H9 (cell line): ENCODE data around the gene PF4V1. TPM values are rescaled to one million over a fixed set of nuclear protein-coding genes. Genes with fewer than 3 reads are reported as not detected.

Experiments used
- DNase-seq: peaks from one replicate; pipeline ENCODE4 v3.0.0-alpha.2; 2017
- H2AFZ ChIP-seq: one replicate; pipeline ENCODE4 v1.6.1; 2013; ENCODE audit warnings: mild to moderate bottlenecking, low read length, control low read depth, moderate library complexity
- H2AK5ac ChIP-seq: 2 replicates; pipeline ENCODE4 v1.6.1; 2013; ENCODE audit warnings: low read length, control low read depth, mixed read lengths; ENCODE audit not compliant: insufficient read length
- H2BK120ac ChIP-seq: one replicate; pipeline ENCODE4 v1.6.1; 2013; ENCODE audit warnings: low read depth, mild to moderate bottlenecking, low read length, control low read depth, inconsistent platforms; ENCODE audit not compliant: poor library complexity, severe bottlenecking
- H2BK12ac ChIP-seq: 2 replicates; pipeline ENCODE4 v1.6.1; 2013; ENCODE audit warnings: low read length, control low read depth, mixed read lengths, low read depth; ENCODE audit not compliant: insufficient read length
- H2BK15ac ChIP-seq: 2 replicates; pipeline ENCODE4 v1.6.1; 2013; ENCODE audit warnings: low read depth, low read length, control low read depth
- H2BK20ac ChIP-seq: one replicate; pipeline ENCODE4 v1.6.1; 2013; ENCODE audit warnings: low read depth, mild to moderate bottlenecking, low read length, control low read depth, inconsistent platforms; ENCODE audit not compliant: poor library complexity, severe bottlenecking
- H2BK5ac ChIP-seq: 2 replicates; pipeline ENCODE4 v1.6.1; 2013; ENCODE audit warnings: low read length, control low read depth, mixed read lengths; ENCODE audit not compliant: insufficient read length
- H3K14ac ChIP-seq: 2 replicates; pipeline ENCODE4 v1.6.1; 2013; ENCODE audit warnings: low read length, control low read depth; ENCODE audit not compliant: insufficient read depth
- H3K18ac ChIP-seq: 2 replicates; pipeline ENCODE4 v1.6.1; 2013; ENCODE audit warnings: low read depth, mild to moderate bottlenecking, mixed read lengths, low read length, control low read depth; ENCODE audit not compliant: insufficient read length
- H3K23ac ChIP-seq: 2 replicates; pipeline ENCODE4 v1.6.1; 2013; ENCODE audit warnings: low read length, control low read depth, mixed read lengths, low read depth; ENCODE audit not compliant: insufficient read length
- H3K23me2 ChIP-seq: 2 replicates; pipeline ENCODE4 v1.6.1; 2013; ENCODE audit warnings: low read depth, mild to moderate bottlenecking, mixed read lengths, low read length, control low read depth; ENCODE audit not compliant: insufficient read length, poor library complexity, severe bottlenecking
- H3K27ac ChIP-seq: 2 replicates; pipeline ENCODE4 v1.5.1; 2013; ENCODE audit warnings: low read length, control low read depth, mixed read lengths, low read depth; ENCODE audit not compliant: insufficient read length
- H3K27me3 ChIP-seq: 2 replicates; pipeline ENCODE4 v1.6.1; 2013; ENCODE audit warnings: low read length, control low read depth, inconsistent platforms; ENCODE audit not compliant: insufficient read depth
- H3K4ac ChIP-seq: 2 replicates; pipeline ENCODE4 v1.6.1; 2013; ENCODE audit warnings: low read depth, mild to moderate bottlenecking, control low read depth, inconsistent platforms, low read length, moderate library complexity
- H3K4me1 ChIP-seq: 2 replicates; pipeline ENCODE4 v1.6.1; 2013; ENCODE audit warnings: low read length, control low read depth, inconsistent platforms; ENCODE audit not compliant: insufficient read depth
- H3K4me2 ChIP-seq: 2 replicates; pipeline ENCODE4 v1.6.1; 2013; ENCODE audit warnings: low read length, control low read depth, mixed read lengths; ENCODE audit not compliant: insufficient read length, insufficient read depth
- H3K56ac ChIP-seq: 2 replicates; pipeline ENCODE4 v1.6.1; 2013; ENCODE audit warnings: low read depth, mild to moderate bottlenecking, mixed read lengths, low read length, control low read depth; ENCODE audit not compliant: insufficient read length
- H3K79me1 ChIP-seq: 2 replicates; pipeline ENCODE4 v1.6.1; 2013; ENCODE audit warnings: low read depth, mild to moderate bottlenecking, moderate library complexity, low read length, control low read depth, inconsistent platforms; ENCODE audit not compliant: insufficient read depth, poor library complexity, severe bottlenecking
- H3K79me2 ChIP-seq: 2 replicates; pipeline ENCODE4 v1.6.1; 2013; ENCODE audit warnings: low read length, control low read depth, inconsistent platforms; ENCODE audit not compliant: insufficient read depth
- H3K9ac ChIP-seq: 2 replicates; pipeline ENCODE4 v1.6.1; 2013; ENCODE audit warnings: low read length, control low read depth, mixed read lengths; ENCODE audit not compliant: insufficient read length; ENCODE audit errors: extremely low read depth
- H3K9me3 ChIP-seq: one replicate; pipeline ENCODE4 v1.6.1; 2013; ENCODE audit warnings: low read depth, low read length, inconsistent platforms; ENCODE audit not compliant: control insufficient read depth
- H3T11ph ChIP-seq: one replicate; pipeline ENCODE4 v1.6.1; 2013; ENCODE audit warnings: mild to moderate bottlenecking, low read length, control low read depth, inconsistent platforms
- H4K20me1 ChIP-seq: one replicate; pipeline ENCODE4 v1.6.1; 2013; ENCODE audit not compliant: control insufficient read depth, insufficient read length, insufficient read depth
- H4K5ac ChIP-seq: 2 replicates; pipeline ENCODE4 v1.6.1; 2013; ENCODE audit warnings: low read depth, mild to moderate bottlenecking, mixed read lengths, low read length, control low read depth; ENCODE audit not compliant: insufficient read length
- H4K8ac ChIP-seq: replicated peaks from 2 replicates; pipeline ENCODE4 v1.6.1; 2013; ENCODE audit warnings: low read length, control low read depth, mixed read lengths, low read depth; ENCODE audit not compliant: insufficient read length
- H4K91ac ChIP-seq: 2 replicates; pipeline ENCODE4 v1.6.1; 2013; ENCODE audit warnings: low read depth, mild to moderate bottlenecking, moderate library complexity, mixed read lengths, low read length, control low read depth; ENCODE audit not compliant: insufficient read length
- H3K27ac Mint-ChIP-seq, 3 experiments: 2 replicates in 2 of 3; 3 replicates in 1 of 3; pipeline ENCODE4 v1.8.0; 2020 to 2021; ENCODE audit warnings: mixed read lengths in 3 of 3, mild to moderate bottlenecking in 1 of 3, moderate library complexity in 1 of 3
- H3K27me3 Mint-ChIP-seq: 2 replicates; pipeline ENCODE4 v1.8.0; 2021; ENCODE audit warnings: low read depth, mild to moderate bottlenecking, moderate library complexity, mixed read lengths
- H3K36me3 Mint-ChIP-seq, 3 experiments: 2 replicates in 2 of 3; 3 replicates in 1 of 3; pipeline ENCODE4 v1.8.0; 2020 to 2021; ENCODE audit warnings: low read depth in 3 of 3, mixed read lengths in 3 of 3; ENCODE audit not compliant: insufficient read depth in 1 of 3
- H3K4me1 Mint-ChIP-seq, 2 experiments: 2 replicates each; pipeline ENCODE4 v1.8.0; 2020; ENCODE audit warnings: mixed read lengths in 2 of 2
- H3K4me3 Mint-ChIP-seq, 2 experiments: 2 replicates in 1 of 2; 3 replicates in 1 of 2; pipeline ENCODE4 v1.8.0; 2020 to 2021; ENCODE audit warnings: mild to moderate bottlenecking in 2 of 2, mixed read lengths in 2 of 2, moderate library complexity in 1 of 2
- H3K9me3 Mint-ChIP-seq, 2 experiments: 2 replicates in 1 of 2; 3 replicates in 1 of 2; pipeline ENCODE4 v1.8.0; 2020; ENCODE audit warnings: mild to moderate bottlenecking in 2 of 2, mixed read lengths in 2 of 2, moderate library complexity in 1 of 2
- CTCF ChIP-seq: fragments of 200-600 bp; sonication (generic); conservative IDR thresholded peaks from 3 replicates; pipeline ENCODE4 v1.8.0; 2021; ENCODE audit warnings: antibody characterized with exemption, mild to moderate bottlenecking
- total RNA-seq: library from RNA; stranded (reverse); gene quantifications from 2 replicates; pipeline ENCODE4 v1.2.1, GENCODE V29; 2021

The PF4V1 gene
- total RNA-seq, 1 experiment from 2014 or later: not detected

- Histone ChIP-seq H2BK120ac (no peak overlapping the region), H4K5ac (no peak overlapping the region), H4K8ac (no peak overlapping the region), H3K9ac (no peak overlapping the region), H3K23me2 (no peaks in the 10 kb centered on the region), H4K91ac (no peak overlapping the region), H3K79me2 (no peaks in the 10 kb centered on the region), H2BK15ac (no peak overlapping the region), H3K14ac (no peak overlapping the region), H2AFZ (no peak overlapping the region), H2BK5ac (no peak overlapping the region), H3K23ac (no peak overlapping the region), H3K79me1 (no peaks in the 10 kb centered on the region), H3K4me2 (no peak overlapping the region), H3K56ac (no peak overlapping the region), H3K4ac (no peak overlapping the region), H3K4me1 (no peaks in the 10 kb centered on the region), H2AK5ac (no peak overlapping the region), H3K9me3 (no peaks in the 10 kb centered on the region), H2BK12ac (no peak overlapping the region), H3T11ph (no peak overlapping the region), H3K27ac (no peak overlapping the region), H3K18ac (no peak overlapping the region), H3K27me3 (no peaks in the 10 kb centered on the region), H4K20me1 (no peaks in the 10 kb centered on the region), H2BK20ac (no peak overlapping the region)
- TF ChIP-seq CTCF: no peak
- Mint-ChIP-seq H3K36me3 (peaks cover 0 to 12% (median 3%) of the 10 kb centered on the region in 3 experiments; a peak in 4 of 7 replicates), H3K27ac (no peak overlapping the region), H3K4me1 (peaks cover under 1 to 1% of the 10 kb centered on the region in 2 experiments; a peak in 2 of 4 replicates), H3K27me3 (no peaks in the 10 kb centered on the region), H3K9me3 (peaks cover 11 to 12% of the 10 kb centered on the region in 2 experiments; a peak in 4 of 5 replicates), H3K4me3 (no peak overlapping the region)
- DNase-seq: no peak
Measured at GRCh38 chr4:73822812-73823504, 30.1 kb upstream of the PF4V1 start.
